Measurements from ENCODE around the gene TMEM202.

DNA sequence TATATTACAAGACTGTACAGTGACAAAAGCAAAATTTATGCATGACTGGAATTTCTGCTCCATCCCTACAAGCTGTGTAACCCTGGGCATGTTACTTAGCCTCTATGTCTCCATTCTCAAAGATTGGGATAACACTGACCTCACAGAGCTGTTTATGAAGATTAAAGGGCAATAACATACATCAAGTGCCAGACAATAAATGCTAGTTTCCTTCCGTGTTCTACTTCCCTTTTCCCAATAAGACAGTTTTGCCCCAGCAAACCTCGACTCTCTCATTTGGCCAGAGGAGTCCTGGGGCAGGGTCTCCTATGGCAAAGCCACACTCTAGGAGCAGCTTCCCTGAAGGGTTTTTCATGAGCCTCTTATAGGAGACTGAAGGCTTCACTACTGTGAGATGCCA lies 29.8 kb upstream of the TMEM202 start:
- TF ChIP-seq, protein P1, sequence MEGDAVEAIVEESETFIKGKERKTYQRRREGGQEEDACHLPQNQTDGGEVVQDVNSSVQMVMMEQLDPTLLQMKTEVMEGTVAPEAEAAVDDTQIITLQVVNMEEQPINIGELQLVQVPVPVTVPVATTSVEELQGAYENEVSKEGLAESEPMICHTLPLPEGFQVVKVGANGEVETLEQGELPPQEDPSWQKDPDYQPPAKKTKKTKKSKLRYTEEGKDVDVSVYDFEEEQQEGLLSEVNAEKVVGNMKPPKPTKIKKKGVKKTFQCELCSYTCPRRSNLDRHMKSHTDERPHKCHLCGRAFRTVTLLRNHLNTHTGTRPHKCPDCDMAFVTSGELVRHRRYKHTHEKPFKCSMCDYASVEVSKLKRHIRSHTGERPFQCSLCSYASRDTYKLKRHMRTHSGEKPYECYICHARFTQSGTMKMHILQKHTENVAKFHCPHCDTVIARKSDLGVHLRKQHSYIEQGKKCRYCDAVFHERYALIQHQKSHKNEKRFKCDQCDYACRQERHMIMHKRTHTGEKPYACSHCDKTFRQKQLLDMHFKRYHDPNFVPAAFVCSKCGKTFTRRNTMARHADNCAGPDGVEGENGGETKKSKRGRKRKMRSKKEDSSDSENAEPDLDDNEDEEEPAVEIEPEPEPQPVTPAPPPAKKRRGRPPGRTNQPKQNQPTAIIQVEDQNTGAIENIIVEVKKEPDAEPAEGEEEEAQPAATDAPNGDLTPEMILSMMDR (IDR thresholded peaks at IDR 0.05) = no peak
- TF ChIP-seq EP300 (IDR thresholded peaks at IDR 0.05) = no peak
